Central memory CD8-positive, alpha-beta T cell (primary cell): ENCODE measurements around the gene OR2H1.

Experiments used
- ATAC-seq: fragments of 150-1000 bp; cut with Tn5 transposase; replicated peaks from 2 replicates; pipeline ENCODE4 v1.10.0; 2022; ENCODE audit warnings: mild to moderate bottlenecking, moderate FRiP score, moderate number of reproducible peaks; ENCODE audit not compliant: poor library complexity, severe bottlenecking; ENCODE audit errors: extremely low read depth
- DNase-seq, 2 donors: peaks; one replicate each; pipeline ENCODE4 v3.0.0; 2021; ENCODE audit warnings: low spot score in 2 of 2
- H3K27ac Mint-ChIP-seq: one replicate; pipeline ENCODE4 v1.8.0; 2022; ENCODE audit warnings: low read depth, mild to moderate bottlenecking, moderate library complexity, mixed read lengths
- H3K27me3 Mint-ChIP-seq: one replicate; pipeline ENCODE4 v1.8.0; 2022; ENCODE audit warnings: mixed read lengths
- H3K36me3 Mint-ChIP-seq: one replicate; pipeline ENCODE4 v1.8.0; 2022; ENCODE audit warnings: mild to moderate bottlenecking, moderate library complexity, mixed read lengths; ENCODE audit not compliant: insufficient read depth
- H3K4me1 Mint-ChIP-seq: one replicate; pipeline ENCODE4 v1.8.0; 2022; ENCODE audit warnings: mixed read lengths
- H3K4me3 Mint-ChIP-seq: one replicate; pipeline ENCODE4 v1.8.0; 2022; ENCODE audit warnings: mild to moderate bottlenecking, moderate library complexity, mixed read lengths
- H3K9me3 Mint-ChIP-seq: one replicate; pipeline ENCODE4 v1.8.0; 2022; ENCODE audit warnings: mixed read lengths

OR2H1 gene

GRCh38 chr6:29502597-29502996, 45.6 kb downstream of the OR2H1 start:
- peaks cover 84% of the 10 kb centered on the region for H3K27me3 Mint-ChIP-seq

GRCh38 chr6:29504961-29505360, 48.0 kb downstream of the OR2H1 start:
- Mint-ChIP-seq H3K27me3 (peaks cover 79% of the 10 kb centered on the region), H3K36me3 (no peaks in the 10 kb centered on the region), H3K4me3 (no peak overlapping the region), H3K4me1 (no peaks in the 10 kb centered on the region), H3K9me3 (no peaks in the 10 kb centered on the region), H3K27ac (no peak overlapping the region)
- DNase-seq (no peak), ATAC-seq (no peak)

More at GRCh38 chr6:29502597-29502996, 45.6 kb downstream of the OR2H1 start:
- H3K36me3 Mint-ChIP-seq, result no peaks in the 10 kb centered on the region
- no peak overlapping the region for H3K4me3 Mint-ChIP-seq
- no peak overlapping the region for H3K27ac Mint-ChIP-seq
- H3K4me1 Mint-ChIP-seq, result no peaks in the 10 kb centered on the region
- ATAC-seq (no peak), DNase-seq (no peak)
- no peaks in the 10 kb centered on the region for H3K9me3 Mint-ChIP-seq

- no peaks in the 10 kb centered on the region for H3K9me3 Mint-ChIP-seq
- H3K36me3 Mint-ChIP-seq, result no peaks in the 10 kb centered on the region
- no peaks in the 10 kb centered on the region for H3K4me1 Mint-ChIP-seq
- H3K27ac Mint-ChIP-seq, result no peak overlapping the region
- ATAC-seq (no peak), DNase-seq (no peak)
- H3K4me3 Mint-ChIP-seq, result no peak overlapping the region
- peaks cover 79% of the 10 kb centered on the region for H3K27me3 Mint-ChIP-seq
Measured at GRCh38 chr6:29505808-29506207, 48.9 kb downstream of the OR2H1 start.

GRCh38 chr6:29506446-29507067, 49.6 kb downstream of the OR2H1 start:
- no peak overlapping the region for H3K27ac Mint-ChIP-seq
- no peaks in the 10 kb centered on the region for H3K4me1 Mint-ChIP-seq
- H3K4me3 Mint-ChIP-seq, result no peak overlapping the region
- ATAC-seq, result no peak
- no peak for DNase-seq
- H3K27me3 Mint-ChIP-seq, result peaks cover 78% of the 10 kb centered on the region
- no peaks in the 10 kb centered on the region for H3K36me3 Mint-ChIP-seq
- H3K9me3 Mint-ChIP-seq, result no peaks in the 10 kb centered on the region

- no peak for ATAC-seq
- Mint-ChIP-seq H3K27me3 (peaks cover 72% of the 10 kb centered on the region), H3K4me3 (no peak overlapping the region)
Measured at GRCh38 chr6:29507319-29507718, 50.4 kb downstream of the OR2H1 start.

GRCh38 chr6:29509239-29509638, 52.3 kb downstream of the OR2H1 start:
- H3K27me3 Mint-ChIP-seq, result peaks cover 63% of the 10 kb centered on the region
- H3K27ac Mint-ChIP-seq, result no peak overlapping the region
- ATAC-seq, result no peak
- no peaks in the 10 kb centered on the region for H3K9me3 Mint-ChIP-seq
- H3K4me3 Mint-ChIP-seq, result no peak overlapping the region
- DNase-seq, result peak in 1 of 2 donors; percentile 3
- H3K4me1 Mint-ChIP-seq, result no peaks in the 10 kb centered on the region
- H3K36me3 Mint-ChIP-seq, result no peaks in the 10 kb centered on the region

More at GRCh38 chr6:29507319-29507718, 50.4 kb downstream of the OR2H1 start:
- no peak for DNase-seq
- Mint-ChIP-seq H3K27ac (no peak overlapping the region), H3K36me3 (no peaks in the 10 kb centered on the region), H3K9me3 (no peaks in the 10 kb centered on the region), H3K4me1 (no peaks in the 10 kb centered on the region)

- no peaks in the 10 kb centered on the region for H3K4me1 Mint-ChIP-seq
- peaks cover 59% of the 10 kb centered on the region for H3K27me3 Mint-ChIP-seq
- no peak overlapping the region for H3K27ac Mint-ChIP-seq
- no peaks in the 10 kb centered on the region for H3K9me3 Mint-ChIP-seq
- ATAC-seq (no peak), DNase-seq (no peak)
- no peaks in the 10 kb centered on the region for H3K36me3 Mint-ChIP-seq
- no peak overlapping the region for H3K4me3 Mint-ChIP-seq
Measured at GRCh38 chr6:29509711-29510110, 52.8 kb downstream of the OR2H1 start.

- DNase-seq (no peak), ATAC-seq (no peak)
- Mint-ChIP-seq H3K27me3 (peaks cover 54% of the 10 kb centered on the region), H3K4me3 (no peak overlapping the region), H3K36me3 (no peaks in the 10 kb centered on the region), H3K4me1 (no peaks in the 10 kb centered on the region), H3K27ac (no peak overlapping the region), H3K9me3 (no peaks in the 10 kb centered on the region)
Measured at GRCh38 chr6:29510202-29510601, 53.2 kb downstream of the OR2H1 start.

GRCh38 chr6:29510746-29511300, 53.9 kb downstream of the OR2H1 start:
- Mint-ChIP-seq H3K4me1 (peaks cover 1% of the 10 kb centered on the region), H3K9me3 (no peaks in the 10 kb centered on the region), H3K27ac (no peak overlapping the region), H3K27me3 (peaks cover 48% of the 10 kb centered on the region), H3K4me3 (no peak overlapping the region), H3K36me3 (no peaks in the 10 kb centered on the region)
- ATAC-seq, result no peak
- DNase-seq, result no peak
